ENCODE results near the gene EML4.
"Not testable (repeated sequence)": the region's sequence is repeated elsewhere in the genome, so short reads cannot be mapped to it uniquely, and the experiment has no call there.

Gene EML4

DNA sequence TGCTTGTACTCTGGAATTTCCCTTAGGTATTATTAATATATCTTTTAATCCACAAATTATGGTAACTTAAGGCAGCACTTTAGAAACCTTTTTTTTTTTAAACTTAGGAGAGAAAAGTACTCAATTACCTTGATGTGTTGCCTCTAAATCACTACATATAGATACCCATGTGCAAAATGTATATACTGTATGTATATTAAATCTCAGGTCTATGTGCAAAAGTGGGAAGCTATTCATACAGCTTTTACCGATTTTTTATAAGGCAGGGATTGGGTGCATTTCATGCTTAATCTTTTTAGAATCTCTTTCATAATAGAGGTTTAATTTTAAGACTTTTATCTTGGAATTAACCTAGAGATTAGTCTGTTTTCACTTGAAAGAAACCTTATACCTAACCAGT lies 3.4 kb downstream of the EML4 start:
- no peak for DNase-seq (ENCODE audit: low spot score)
- peaks cover 21% of the 10 kb centered on the region for H3K4me1 Mint-ChIP-seq (ENCODE audit: low read depth)
- H3K9me3 Mint-ChIP-seq, result no peaks in the 10 kb centered on the region
- peak overlapping the region; percentile 39 for H3K27ac Mint-ChIP-seq
- no peaks in the 10 kb centered on the region for H3K27me3 Mint-ChIP-seq (ENCODE audit: low read depth)
- no peak overlapping the region for H3K4me3 Mint-ChIP-seq
- peaks cover 10% of the 10 kb centered on the region for H3K36me3 Mint-ChIP-seq (ENCODE audit: low read depth)

DNA sequence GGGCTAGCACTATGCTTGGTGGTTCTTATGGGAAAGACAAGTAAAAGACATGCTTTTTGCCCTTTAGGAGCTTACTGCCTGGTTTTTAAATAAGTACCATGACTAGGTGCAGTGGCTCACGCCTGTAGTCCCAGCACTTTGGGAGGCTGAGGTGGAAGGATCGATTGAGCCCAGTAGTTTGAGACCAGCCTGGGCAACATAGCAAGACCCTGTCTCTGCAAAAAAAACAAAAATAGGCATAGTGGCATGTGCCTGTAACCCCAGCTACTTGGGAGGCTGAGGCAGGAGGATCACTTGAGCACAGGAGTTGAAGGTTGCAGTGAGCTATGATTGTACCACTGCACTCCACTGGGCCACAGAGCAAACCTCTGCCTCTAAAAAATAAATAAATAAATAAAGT lies 4.3 kb downstream of the EML4 start:
- Mint-ChIP-seq H3K36me3 (ENCODE audit: low read depth) (peaks cover 10% of the 10 kb centered on the region), H3K4me1 (ENCODE audit: low read depth) (peaks cover 21% of the 10 kb centered on the region)
- DNase-seq (ENCODE audit: low spot score); H3K27ac Mint-ChIP-seq; H3K27me3 Mint-ChIP-seq (ENCODE audit: low read depth); H3K4me3 Mint-ChIP-seq; H3K9me3 Mint-ChIP-seq: not testable (repeated sequence)

DNA sequence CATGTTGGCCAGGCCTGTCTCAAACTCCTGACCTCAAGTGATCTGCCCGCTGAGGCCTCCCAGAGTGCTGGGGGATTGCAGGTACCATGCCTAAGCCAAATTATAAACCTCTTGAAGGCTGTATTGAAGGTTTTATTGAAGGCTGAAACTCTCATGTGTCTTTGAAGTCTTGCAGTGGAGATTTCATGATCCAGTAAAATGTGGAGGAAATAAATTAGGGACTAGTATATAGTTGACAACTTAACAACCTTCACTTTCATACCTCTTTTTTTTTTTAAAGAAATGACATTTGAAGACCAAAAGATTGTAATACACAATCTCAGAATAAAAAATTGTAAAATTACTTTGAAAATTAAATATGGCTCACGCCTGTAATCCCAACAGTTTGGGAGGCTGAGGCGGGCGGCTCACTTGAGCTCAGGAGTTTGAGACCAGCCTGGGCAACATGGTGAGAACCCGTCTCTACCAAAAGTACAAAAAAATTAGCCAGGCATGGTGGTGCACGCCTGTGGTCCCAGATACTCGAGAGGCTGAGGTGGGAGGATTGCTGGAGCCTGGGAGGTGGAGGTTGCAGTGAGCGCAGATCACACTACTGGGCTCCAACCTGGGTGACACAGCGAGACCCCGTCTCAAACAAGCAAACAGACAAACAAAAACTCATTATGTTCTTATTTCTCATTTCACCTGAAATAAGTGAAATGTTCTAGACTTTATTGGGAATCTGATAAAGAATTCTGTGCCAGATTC lies 8.0 kb downstream of the EML4 start:
- Mint-ChIP-seq H3K4me1 (ENCODE audit: low read depth) (peaks cover 35% of the 10 kb centered on the region), H3K4me3 (no peak overlapping the region)

DNA sequence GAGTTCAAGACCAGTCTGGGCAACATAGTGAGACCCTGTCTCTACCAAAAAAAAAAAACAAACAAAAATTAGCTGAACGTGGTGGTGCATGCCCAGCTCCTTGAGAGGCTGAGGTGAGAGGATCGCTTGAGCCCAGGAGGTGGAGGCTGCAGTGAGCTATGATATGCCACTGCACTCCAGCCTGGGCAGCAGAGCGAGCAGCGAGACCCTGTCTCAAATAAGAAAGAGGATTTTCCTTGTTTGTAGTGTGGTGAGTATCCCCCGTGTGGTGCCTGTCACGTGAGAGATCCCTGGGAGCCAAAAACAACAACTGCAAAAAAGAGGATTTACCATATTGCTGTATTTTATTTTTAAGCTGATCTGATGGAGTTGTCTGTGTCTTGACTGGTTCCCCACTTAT lies 9.2 kb downstream of the EML4 start:
- DNase-seq (ENCODE audit: low spot score), result no peak
- Mint-ChIP-seq H3K4me1 (ENCODE audit: low read depth) (peaks cover 29% of the 10 kb centered on the region), H3K9me3 (no peaks in the 10 kb centered on the region), H3K36me3 (ENCODE audit: low read depth) (peaks cover 25% of the 10 kb centered on the region), H3K4me3 (no peak overlapping the region), H3K27me3 (ENCODE audit: low read depth) (no peaks in the 10 kb centered on the region), H3K27ac (no peak overlapping the region)

More for the DNA sequence above, 8.0 kb downstream of the EML4 start:
- Mint-ChIP-seq H3K27ac (no peak overlapping the region), H3K36me3 (ENCODE audit: low read depth) (peaks cover 22% of the 10 kb centered on the region), H3K9me3 (no peaks in the 10 kb centered on the region), H3K27me3 (ENCODE audit: low read depth) (no peaks in the 10 kb centered on the region)
- no peak for DNase-seq (ENCODE audit: low spot score)

DNA sequence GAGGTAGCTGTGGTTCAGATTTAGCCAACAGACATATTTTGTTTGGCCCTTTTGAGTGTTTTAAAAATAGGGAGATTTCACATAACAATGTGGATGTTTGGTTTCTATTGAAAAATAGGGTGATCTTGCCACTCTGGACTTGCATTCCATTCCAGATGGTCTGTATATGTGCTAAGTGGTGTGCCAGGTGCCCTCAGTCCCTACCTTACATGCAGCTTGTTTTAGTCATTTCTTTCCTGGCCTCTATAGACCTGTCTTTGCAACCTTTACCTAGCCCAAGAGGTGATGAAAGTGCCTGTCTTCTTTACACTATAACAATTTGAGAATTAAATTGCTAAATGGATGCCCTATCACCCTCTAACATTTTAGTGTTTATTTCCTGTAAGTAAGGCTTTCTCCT lies 11.1 kb downstream of the EML4 start:
- H3K27ac Mint-ChIP-seq, result no peak overlapping the region
- H3K4me3 Mint-ChIP-seq, result no peak overlapping the region
- peaks cover 24% of the 10 kb centered on the region for H3K36me3 Mint-ChIP-seq (ENCODE audit: low read depth)

DNA sequence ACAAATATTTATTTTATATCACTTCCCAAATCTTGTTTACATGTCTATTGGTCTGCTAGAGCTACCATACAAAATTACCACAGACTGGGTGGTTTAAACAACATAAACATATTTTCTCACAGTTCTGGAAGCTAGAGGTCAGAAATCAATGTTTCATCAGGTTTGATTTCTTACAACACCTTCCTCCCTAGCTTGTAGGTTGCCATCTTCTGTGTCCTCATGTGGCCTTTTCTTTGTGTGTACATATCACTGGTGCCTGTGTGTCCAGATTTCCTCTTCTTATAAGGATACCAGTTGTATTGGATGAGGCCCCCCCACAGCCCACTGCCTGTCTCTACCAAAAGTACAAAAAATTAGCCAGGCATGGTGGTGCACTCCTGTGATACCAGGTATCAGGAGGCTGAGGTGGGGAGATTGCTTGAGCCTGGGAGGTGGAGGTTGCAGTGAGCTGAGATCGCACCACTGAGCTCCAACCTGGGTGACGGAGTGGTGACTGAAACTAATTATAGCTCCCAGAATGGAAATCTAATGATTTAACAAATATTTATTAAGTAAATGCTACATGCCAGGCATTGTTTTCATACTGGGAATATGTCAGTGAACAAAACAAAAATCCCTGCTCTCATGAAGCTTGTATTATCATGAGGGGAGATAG lies 13.6 kb downstream of the EML4 start:
- Mint-ChIP-seq H3K9me3 (no peaks in the 10 kb centered on the region), H3K36me3 (ENCODE audit: low read depth) (peaks cover 22% of the 10 kb centered on the region), H3K4me3 (no peak overlapping the region), H3K27me3 (ENCODE audit: low read depth) (no peaks in the 10 kb centered on the region), H3K27ac (no peak overlapping the region), H3K4me1 (ENCODE audit: low read depth) (peaks cover 32% of the 10 kb centered on the region)
- DNase-seq (ENCODE audit: low spot score), result no peak

More for the DNA sequence above, 11.1 kb downstream of the EML4 start:
- Mint-ChIP-seq H3K4me1 (ENCODE audit: low read depth) (peaks cover 35% of the 10 kb centered on the region), H3K27me3 (ENCODE audit: low read depth) (no peaks in the 10 kb centered on the region), H3K9me3 (no peaks in the 10 kb centered on the region)
- DNase-seq (ENCODE audit: low spot score), result no peak

DNA sequence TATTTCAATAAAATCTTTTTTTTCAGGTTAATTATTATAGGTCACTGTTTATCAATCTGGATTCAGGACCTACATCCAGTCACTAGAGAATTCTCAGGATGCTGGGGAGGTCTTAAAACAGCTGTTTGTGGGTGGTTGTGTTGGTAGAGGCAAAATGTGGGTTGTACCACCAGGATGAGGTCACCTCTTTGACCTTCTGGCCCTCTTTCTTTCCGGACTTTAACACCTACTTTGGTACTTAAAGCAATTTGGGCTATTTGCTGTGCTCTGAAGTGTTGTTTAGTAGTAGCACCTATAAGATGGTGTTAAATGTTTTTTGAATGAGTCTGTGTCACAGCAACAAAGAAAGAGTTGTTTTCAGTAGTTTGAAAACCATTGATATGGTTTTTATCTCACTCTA lies 14.6 kb downstream of the EML4 start:
- no peaks in the 10 kb centered on the region for H3K27me3 Mint-ChIP-seq (ENCODE audit: low read depth)
- no peak overlapping the region for H3K27ac Mint-ChIP-seq
- H3K9me3 Mint-ChIP-seq, result no peaks in the 10 kb centered on the region
- no peak overlapping the region for H3K4me3 Mint-ChIP-seq
- peaks cover 22% of the 10 kb centered on the region for H3K36me3 Mint-ChIP-seq (ENCODE audit: low read depth)
- DNase-seq (ENCODE audit: low spot score), result no peak
- H3K4me1 Mint-ChIP-seq (ENCODE audit: low read depth), result peaks cover 32% of the 10 kb centered on the region

DNA sequence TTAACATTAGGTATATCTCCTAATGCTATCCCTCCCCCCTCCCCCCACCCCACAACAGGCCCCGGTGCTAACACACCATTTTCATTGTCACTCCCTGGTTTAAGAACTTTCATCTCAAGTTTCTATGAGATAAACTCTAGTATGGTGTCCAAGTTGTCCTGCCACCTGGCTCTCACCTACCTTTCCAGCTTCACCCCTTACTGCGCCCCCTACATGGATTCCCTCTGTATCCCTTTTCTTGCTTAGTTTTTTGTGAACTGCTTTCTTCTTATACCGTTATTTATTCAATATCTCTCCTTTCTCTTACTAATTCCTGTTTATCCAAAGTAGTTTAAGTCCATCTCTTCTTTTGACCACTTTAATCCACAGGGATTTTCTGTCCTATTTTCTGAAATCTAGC lies 15.2 kb downstream of the EML4 start:
- no peaks in the 10 kb centered on the region for H3K9me3 Mint-ChIP-seq
- no peak overlapping the region for H3K4me3 Mint-ChIP-seq
- H3K36me3 Mint-ChIP-seq (ENCODE audit: low read depth), result peaks cover 19% of the 10 kb centered on the region
- no peak for DNase-seq (ENCODE audit: low spot score)
- H3K27ac Mint-ChIP-seq, result no peak overlapping the region
- no peaks in the 10 kb centered on the region for H3K27me3 Mint-ChIP-seq (ENCODE audit: low read depth)
- peaks cover 27% of the 10 kb centered on the region for H3K4me1 Mint-ChIP-seq (ENCODE audit: low read depth)

DNA sequence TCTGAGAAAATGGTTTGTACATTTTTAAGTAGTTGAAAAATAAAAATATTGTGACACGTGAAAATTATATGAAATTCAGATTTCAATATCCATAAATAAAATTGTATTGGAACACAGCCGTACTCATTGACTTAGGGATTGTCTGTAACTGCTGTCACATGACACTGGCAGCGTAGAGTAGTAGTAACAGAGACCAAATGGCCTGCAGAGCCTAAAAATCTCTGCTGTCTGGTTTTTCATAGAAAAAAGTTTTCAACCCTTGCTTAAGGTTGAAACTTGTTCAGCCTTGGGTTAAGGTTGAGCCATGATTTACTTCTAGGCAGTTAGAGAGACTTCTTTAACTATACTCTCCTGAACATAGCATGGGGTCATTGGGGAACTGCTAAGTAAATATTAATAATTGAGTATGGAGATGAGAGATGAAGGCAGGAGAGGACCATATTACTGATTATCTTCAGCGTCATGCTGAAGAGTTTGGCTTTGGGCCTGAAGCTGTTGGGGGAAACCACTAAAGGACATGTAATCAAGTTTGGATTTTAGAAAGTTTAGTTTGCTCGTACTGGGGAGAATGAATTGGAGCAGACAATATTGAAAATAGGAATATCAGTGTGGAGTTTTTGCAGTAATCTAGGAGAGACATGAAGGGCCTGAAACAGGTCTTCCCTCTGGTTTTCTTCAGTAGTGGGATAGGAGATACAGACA lies 16.2 kb downstream of the EML4 start:
- Mint-ChIP-seq H3K27ac (no peak overlapping the region), H3K9me3 (no peaks in the 10 kb centered on the region), H3K27me3 (ENCODE audit: low read depth) (no peaks in the 10 kb centered on the region), H3K36me3 (ENCODE audit: low read depth) (peaks cover 16% of the 10 kb centered on the region), H3K4me1 (ENCODE audit: low read depth) (peaks cover 25% of the 10 kb centered on the region), H3K4me3 (no peak overlapping the region)
- DNase-seq (ENCODE audit: low spot score), result no peak

DNA sequence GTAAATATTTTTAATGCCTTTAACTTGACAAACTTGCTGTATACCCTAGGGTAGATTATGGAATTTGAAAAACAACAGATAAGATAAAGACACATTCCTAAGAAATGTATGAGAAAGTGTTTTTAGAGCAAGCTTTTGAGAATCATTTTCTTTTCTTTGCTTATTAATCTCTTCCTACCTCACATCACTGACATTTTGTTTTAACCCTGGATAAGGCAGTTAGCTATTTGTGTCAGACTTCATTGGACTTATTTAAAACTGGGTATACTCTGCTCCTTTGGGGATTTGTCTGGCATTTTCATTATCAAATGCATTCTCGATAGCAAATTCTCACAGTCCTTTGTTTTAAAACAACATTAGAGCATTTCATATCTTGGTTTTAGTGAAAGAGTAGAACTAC lies 17.2 kb downstream of the EML4 start:
- DNase-seq (ENCODE audit: low spot score), result no peak
- Mint-ChIP-seq H3K27ac (no peak overlapping the region), H3K4me1 (ENCODE audit: low read depth) (peaks cover 22% of the 10 kb centered on the region), H3K27me3 (ENCODE audit: low read depth) (no peaks in the 10 kb centered on the region), H3K4me3 (no peak overlapping the region), H3K9me3 (no peaks in the 10 kb centered on the region), H3K36me3 (ENCODE audit: low read depth) (peaks cover 17% of the 10 kb centered on the region)

DNA sequence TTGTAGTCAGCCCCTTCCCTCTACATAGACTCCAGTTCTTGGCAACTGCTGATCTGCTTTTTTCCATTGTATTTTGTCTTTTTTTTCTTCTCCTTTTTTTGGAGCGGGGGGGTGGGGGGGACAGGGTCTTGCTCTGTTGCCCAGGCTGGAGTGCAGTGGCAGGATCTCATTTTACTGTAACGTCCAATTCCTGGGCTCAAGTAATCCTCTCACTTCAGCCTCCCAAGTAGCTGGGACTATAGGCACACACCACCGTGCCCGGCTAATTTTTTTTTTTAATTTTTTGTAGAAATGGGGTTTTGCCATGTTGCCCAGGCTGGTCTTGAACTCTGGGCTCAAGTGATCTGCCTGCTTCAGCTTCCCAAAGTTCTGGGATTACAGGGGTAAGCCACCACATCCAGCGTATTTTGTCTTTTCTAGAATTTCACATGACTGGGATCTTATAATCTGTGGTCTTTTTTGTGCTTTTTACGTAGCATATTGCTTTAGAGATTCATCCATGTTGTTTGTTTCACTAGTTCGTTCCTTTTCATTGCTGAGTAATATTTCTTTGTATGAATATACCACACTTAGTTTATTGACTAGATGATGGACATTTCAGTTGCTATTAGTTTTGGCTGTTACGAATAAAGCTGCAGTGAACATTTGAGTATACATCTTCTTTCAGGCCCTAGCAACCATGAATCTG lies 17.9 kb downstream of the EML4 start:
- Mint-ChIP-seq H3K4me3 (no peak overlapping the region), H3K36me3 (ENCODE audit: low read depth) (peaks cover 16% of the 10 kb centered on the region), H3K27ac (no peak overlapping the region), H3K4me1 (ENCODE audit: low read depth) (peaks cover 19% of the 10 kb centered on the region), H3K9me3 (no peaks in the 10 kb centered on the region), H3K27me3 (ENCODE audit: low read depth) (no peaks in the 10 kb centered on the region)
- no peak for DNase-seq (ENCODE audit: low spot score)

DNA sequence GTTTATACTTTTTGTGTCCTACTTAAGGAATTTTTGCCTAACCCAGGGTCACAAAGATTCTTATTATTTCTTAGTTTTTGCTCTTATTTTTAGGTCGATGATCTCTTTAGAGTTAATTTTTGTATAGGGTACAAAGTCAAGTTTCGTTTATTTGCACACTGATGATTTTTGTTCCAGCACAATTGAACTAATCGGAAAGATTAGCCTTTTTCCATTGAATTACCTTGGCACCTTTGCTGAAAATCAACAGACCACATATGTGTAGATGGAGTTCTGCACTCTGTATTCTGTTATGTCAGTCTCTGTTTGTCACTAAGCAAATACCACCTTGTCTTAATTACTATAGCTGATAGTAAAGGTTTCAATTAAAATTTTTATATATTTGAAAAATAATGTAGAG lies 18.7 kb downstream of the EML4 start:
- no peaks in the 10 kb centered on the region for H3K27me3 Mint-ChIP-seq (ENCODE audit: low read depth)
- H3K36me3 Mint-ChIP-seq (ENCODE audit: low read depth), result peaks cover 12% of the 10 kb centered on the region
- H3K27ac Mint-ChIP-seq, result no peak overlapping the region
- no peak overlapping the region for H3K4me3 Mint-ChIP-seq
- peaks cover 20% of the 10 kb centered on the region for H3K4me1 Mint-ChIP-seq (ENCODE audit: low read depth)
- no peaks in the 10 kb centered on the region for H3K9me3 Mint-ChIP-seq
- no peak for DNase-seq (ENCODE audit: low spot score)

DNA sequence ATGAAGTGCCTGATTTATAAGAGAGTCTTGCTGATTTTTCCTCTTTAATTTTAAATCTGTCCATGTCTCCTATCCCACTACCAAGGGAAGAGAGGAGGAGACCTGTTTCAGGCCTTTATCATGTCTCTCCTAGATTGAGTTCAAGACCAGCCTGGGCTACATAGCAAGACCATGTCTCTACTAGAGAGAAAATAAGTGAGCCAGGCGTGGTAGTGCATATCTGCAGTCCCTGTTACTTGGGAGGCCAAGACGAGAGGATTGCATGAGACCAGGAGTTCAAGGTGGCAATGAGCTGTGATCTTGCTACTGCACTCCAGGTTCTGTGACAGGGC lies 20.0 kb downstream of the EML4 start:
- no peak overlapping the region for H3K27ac Mint-ChIP-seq
- H3K9me3 Mint-ChIP-seq, result no peaks in the 10 kb centered on the region
- H3K27me3 Mint-ChIP-seq (ENCODE audit: low read depth), result no peaks in the 10 kb centered on the region
- no peak for DNase-seq (ENCODE audit: low spot score)
- H3K4me3 Mint-ChIP-seq, result no peak overlapping the region
- peaks cover 12% of the 10 kb centered on the region for H3K36me3 Mint-ChIP-seq (ENCODE audit: low read depth)
- H3K4me1 Mint-ChIP-seq (ENCODE audit: low read depth), result peaks cover 24% of the 10 kb centered on the region

DNA sequence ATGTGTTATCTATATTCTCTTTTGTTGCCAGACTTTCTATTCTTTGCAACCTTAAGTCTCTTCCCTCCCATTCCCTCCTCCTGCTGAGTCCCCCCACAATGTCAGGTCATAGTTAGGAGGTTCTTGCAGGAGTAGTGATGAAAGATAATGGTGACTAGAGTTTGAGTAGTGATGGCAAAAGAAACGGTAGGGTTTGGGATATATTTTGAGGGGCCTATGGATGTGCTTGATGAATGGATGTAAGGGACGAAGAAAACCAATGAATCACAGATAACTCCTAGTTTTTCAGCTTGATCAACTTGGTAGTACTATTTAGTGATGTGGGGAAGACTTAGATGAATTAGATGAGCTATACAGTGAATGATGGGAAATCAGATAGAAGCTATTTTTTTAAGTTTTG lies 21.0 kb downstream of the EML4 start:
- Mint-ChIP-seq H3K27me3 (ENCODE audit: low read depth) (no peaks in the 10 kb centered on the region), H3K4me1 (ENCODE audit: low read depth) (peaks cover 21% of the 10 kb centered on the region), H3K4me3 (no peak overlapping the region), H3K9me3 (no peaks in the 10 kb centered on the region), H3K27ac (no peak overlapping the region), H3K36me3 (ENCODE audit: low read depth) (peaks cover 12% of the 10 kb centered on the region)
- no peak for DNase-seq (ENCODE audit: low spot score)

Data from T-helper 2 cell treated with Interferon-gamma antibody and Interleukin-4, amounts not matched to agents 5 μg/mL and 100 μg/mL, for 36 hours (primary cell).